ENCODE data around the gene PRKAR1B. TPM values are rescaled to one million over a fixed set of nuclear protein-coding genes. Genes with fewer than 3 reads are reported as not detected.
A peak's percentile ranks its signal among the peaks of the same experiment; 100 is the strongest.
"Not testable (repeated sequence)": the region's sequence is repeated elsewhere in the genome, so short reads cannot be mapped to it uniquely, and the experiment has no call there.

The PRKAR1B gene
- total RNA-seq, 1 donor from 2014 or later: 19.3 TPM

GRCh38 chr7:620056-620455, 107.0 kb downstream of the PRKAR1B start:
- Histone ChIP-seq H3K27ac (ENCODE audit: low read depth, low read length) (no peak overlapping the region), H3K9ac (ENCODE audit: low read depth in 1 of 3, low read length in 3 of 3) (no peak overlapping the region), H3K4me1 (ENCODE audit: control insufficient read depth in 3 of 3, insufficient read depth in 3 of 3, low read length in 3 of 3) (no peaks in the 10 kb centered on the region), H3K9me3 (ENCODE audit: control insufficient read depth in 3 of 3, low read length in 3 of 3) (peaks cover 0 to 14% (median 3%) of the 10 kb centered on the region in 3 donors), H3K4me3 (ENCODE audit: low read length in 3 of 3) (no peak overlapping the region), H3K36me3 (ENCODE audit: control insufficient read depth in 3 of 3, insufficient read depth in 3 of 3, low read length in 3 of 3) (no peaks in the 10 kb centered on the region), H3K27me3 (ENCODE audit: control insufficient read depth in 3 of 3, insufficient read depth in 3 of 3, low read length in 3 of 3) (no peaks in the 10 kb centered on the region)

- H3K4me3 ChIP-seq (ENCODE audit: low read length in 3 of 3): no peak overlapping the region
- no peak overlapping the region for H3K27ac ChIP-seq (ENCODE audit: low read depth, low read length)
- H3K36me3 ChIP-seq (ENCODE audit: control insufficient read depth in 3 of 3, insufficient read depth in 3 of 3, low read length in 3 of 3): no peaks in the 10 kb centered on the region
- H3K4me1 ChIP-seq (ENCODE audit: control insufficient read depth in 3 of 3, insufficient read depth in 3 of 3, low read length in 3 of 3): no peaks in the 10 kb centered on the region
- H3K9ac ChIP-seq (ENCODE audit: low read depth in 1 of 3, low read length in 3 of 3): no peak overlapping the region
- H3K9me3 ChIP-seq (ENCODE audit: control insufficient read depth in 3 of 3, low read length in 3 of 3): peaks cover 0 to 14% (median 3%) of the 10 kb centered on the region in 3 donors
- H3K27me3 ChIP-seq (ENCODE audit: control insufficient read depth in 3 of 3, insufficient read depth in 3 of 3, low read length in 3 of 3): no peaks in the 10 kb centered on the region
These were observed 107.7 kb downstream of the PRKAR1B start for GRCh38 chr7:619368-619840.

- H3K4me1 ChIP-seq (ENCODE audit: control insufficient read depth in 3 of 3, insufficient read depth in 3 of 3, low read length in 3 of 3): no peaks in the 10 kb centered on the region
- peaks cover 0 to 14% (median 3%) of the 10 kb centered on the region in 3 donors for H3K9me3 ChIP-seq (ENCODE audit: control insufficient read depth in 3 of 3, low read length in 3 of 3)
- H3K36me3 ChIP-seq (ENCODE audit: control insufficient read depth in 3 of 3, insufficient read depth in 3 of 3, low read length in 3 of 3): no peaks in the 10 kb centered on the region
- no peaks in the 10 kb centered on the region for H3K27me3 ChIP-seq (ENCODE audit: control insufficient read depth in 3 of 3, insufficient read depth in 3 of 3, low read length in 3 of 3)
- no peak overlapping the region for H3K9ac ChIP-seq (ENCODE audit: low read depth in 1 of 3, low read length in 3 of 3)
- no peak overlapping the region for H3K27ac ChIP-seq (ENCODE audit: low read depth, low read length)
- H3K4me3 ChIP-seq (ENCODE audit: low read length in 3 of 3): no peak overlapping the region
These were observed 108.3 kb downstream of the PRKAR1B start for GRCh38 chr7:618539-619367.

- no peaks in the 10 kb centered on the region for H3K4me1 ChIP-seq (ENCODE audit: control insufficient read depth in 3 of 3, insufficient read depth in 3 of 3, low read length in 3 of 3)
- no peak overlapping the region for H3K27ac ChIP-seq (ENCODE audit: low read depth, low read length)
- no peaks in the 10 kb centered on the region for H3K36me3 ChIP-seq (ENCODE audit: control insufficient read depth in 3 of 3, insufficient read depth in 3 of 3, low read length in 3 of 3)
- peaks cover 0 to 14% (median 3%) of the 10 kb centered on the region in 3 donors for H3K9me3 ChIP-seq (ENCODE audit: control insufficient read depth in 3 of 3, low read length in 3 of 3)
- no peak overlapping the region for H3K9ac ChIP-seq (ENCODE audit: low read depth in 1 of 3, low read length in 3 of 3)
- no peaks in the 10 kb centered on the region for H3K27me3 ChIP-seq (ENCODE audit: control insufficient read depth in 3 of 3, insufficient read depth in 3 of 3, low read length in 3 of 3)
- no peak overlapping the region for H3K4me3 ChIP-seq (ENCODE audit: low read length in 3 of 3)
These were observed 109.2 kb downstream of the PRKAR1B start for GRCh38 chr7:617614-618538.

- Histone ChIP-seq H3K9me3 (ENCODE audit: control insufficient read depth in 3 of 3, low read length in 3 of 3) (no peaks in the 10 kb centered on the region), H3K4me3 (ENCODE audit: low read length in 3 of 3) (no peak overlapping the region), H3K4me1 (ENCODE audit: control insufficient read depth in 3 of 3, insufficient read depth in 3 of 3, low read length in 3 of 3) (peaks cover 0 to 15% (median 0%) of the 10 kb centered on the region in 3 donors), H3K27me3 (ENCODE audit: control insufficient read depth in 3 of 3, insufficient read depth in 3 of 3, low read length in 3 of 3) (no peaks in the 10 kb centered on the region), H3K36me3 (ENCODE audit: control insufficient read depth in 3 of 3, insufficient read depth in 3 of 3, low read length in 3 of 3) (no peaks in the 10 kb centered on the region), H3K27ac (ENCODE audit: low read depth, low read length) (no peak overlapping the region), H3K9ac (ENCODE audit: low read depth in 1 of 3, low read length in 3 of 3) (no peak overlapping the region)
These were observed 113.5 kb downstream of the PRKAR1B start for GRCh38 chr7:613442-614140.

- not testable (repeated sequence) for H3K36me3 ChIP-seq (ENCODE audit: control insufficient read depth in 3 of 3, insufficient read depth in 3 of 3, low read length in 3 of 3); H3K4me3 ChIP-seq (ENCODE audit: low read length in 3 of 3); H3K27ac ChIP-seq (ENCODE audit: low read depth, low read length); H3K9ac ChIP-seq (ENCODE audit: low read depth in 1 of 3, low read length in 3 of 3); H3K27me3 ChIP-seq (ENCODE audit: control insufficient read depth in 3 of 3, insufficient read depth in 3 of 3, low read length in 3 of 3); H3K9me3 ChIP-seq (ENCODE audit: control insufficient read depth in 3 of 3, low read length in 3 of 3)
- H3K4me1 ChIP-seq (ENCODE audit: control insufficient read depth in 3 of 3, insufficient read depth in 3 of 3, low read length in 3 of 3): peaks cover 0 to 20% (median 8%) of the 10 kb centered on the region in 3 donors
These were observed 115.2 kb downstream of the PRKAR1B start for GRCh38 chr7:611837-612236.

GRCh38 chr7:611281-611810, 115.7 kb downstream of the PRKAR1B start:
- H3K9ac ChIP-seq (ENCODE audit: low read depth in 1 of 3, low read length in 3 of 3): peak overlapping the region in 2 of 3 donors; percentile 32 to 33

GRCh38 chr7:610531-611280, 116.4 kb downstream of the PRKAR1B start:
- Histone ChIP-seq H3K36me3 (ENCODE audit: control insufficient read depth in 3 of 3, insufficient read depth in 3 of 3, low read length in 3 of 3) (no peaks in the 10 kb centered on the region), H3K9ac (ENCODE audit: low read depth in 1 of 3, low read length in 3 of 3) (peak overlapping the region in 2 of 3 donors; percentile 16 to 32), H3K4me3 (ENCODE audit: low read length in 3 of 3) (peak overlapping the region in 1 of 3 donors; percentile 35), H3K9me3 (ENCODE audit: control insufficient read depth in 3 of 3, low read length in 3 of 3) (no peaks in the 10 kb centered on the region), H3K27ac (ENCODE audit: low read depth, low read length) (peak overlapping the region; percentile 60), H3K4me1 (ENCODE audit: control insufficient read depth in 3 of 3, insufficient read depth in 3 of 3, low read length in 3 of 3) (peaks cover 0 to 20% (median 10%) of the 10 kb centered on the region in 3 donors), H3K27me3 (ENCODE audit: control insufficient read depth in 3 of 3, insufficient read depth in 3 of 3, low read length in 3 of 3) (no peaks in the 10 kb centered on the region)

More at GRCh38 chr7:611281-611810, 115.7 kb downstream of the PRKAR1B start:
- Histone ChIP-seq H3K27me3 (ENCODE audit: control insufficient read depth in 3 of 3, insufficient read depth in 3 of 3, low read length in 3 of 3) (no peaks in the 10 kb centered on the region), H3K9me3 (ENCODE audit: control insufficient read depth in 3 of 3, low read length in 3 of 3) (no peaks in the 10 kb centered on the region), H3K27ac (ENCODE audit: low read depth, low read length) (peak overlapping the region; percentile 60), H3K4me1 (ENCODE audit: control insufficient read depth in 3 of 3, insufficient read depth in 3 of 3, low read length in 3 of 3) (peaks cover 0 to 20% (median 8%) of the 10 kb centered on the region in 3 donors), H3K36me3 (ENCODE audit: control insufficient read depth in 3 of 3, insufficient read depth in 3 of 3, low read length in 3 of 3) (no peaks in the 10 kb centered on the region), H3K4me3 (ENCODE audit: low read length in 3 of 3) (peak overlapping the region in 1 of 3 donors; percentile 35)

- H3K27me3 ChIP-seq (ENCODE audit: control insufficient read depth in 3 of 3, insufficient read depth in 3 of 3, low read length in 3 of 3): no peaks in the 10 kb centered on the region
- no peak overlapping the region for H3K4me3 ChIP-seq (ENCODE audit: low read length in 3 of 3)
- H3K4me1 ChIP-seq (ENCODE audit: control insufficient read depth in 3 of 3, insufficient read depth in 3 of 3, low read length in 3 of 3): peaks cover under 1 to 22% (median 15%) of the 10 kb centered on the region in 3 donors
- peak overlapping the region; percentile 60 for H3K27ac ChIP-seq (ENCODE audit: low read depth, low read length)
- H3K9ac ChIP-seq (ENCODE audit: low read depth in 1 of 3, low read length in 3 of 3): peak overlapping the region in 1 of 3 donors; percentile 16
- H3K36me3 ChIP-seq (ENCODE audit: control insufficient read depth in 3 of 3, insufficient read depth in 3 of 3, low read length in 3 of 3): no peaks in the 10 kb centered on the region
- no peaks in the 10 kb centered on the region for H3K9me3 ChIP-seq (ENCODE audit: control insufficient read depth in 3 of 3, low read length in 3 of 3)
These were observed 116.9 kb downstream of the PRKAR1B start for GRCh38 chr7:610141-610530.
